ENCODE measurements around the gene NSUN7.

The NSUN7 gene

DNA sequence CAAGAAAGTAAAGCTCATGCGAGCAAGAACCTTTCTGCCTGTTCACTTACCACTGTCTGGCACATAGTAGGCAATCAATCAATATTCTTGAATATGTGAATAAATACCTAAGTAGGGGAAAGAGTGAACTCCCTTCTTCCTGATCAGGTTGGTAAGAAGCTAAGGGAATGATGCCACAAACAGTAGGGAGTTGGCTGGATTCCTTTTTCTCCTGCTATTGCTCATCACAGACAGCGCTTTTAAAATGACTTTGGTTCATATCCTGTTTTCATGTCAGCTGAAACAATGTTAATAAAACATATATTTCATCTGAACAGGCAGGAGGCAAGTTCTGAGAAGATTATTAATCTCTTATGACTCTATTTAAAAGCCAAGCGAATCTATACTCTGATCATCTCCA, 99.2 kb downstream of the NSUN7 start:
- ATAC-seq: no peak
- no peak for DNase-seq

DNA sequence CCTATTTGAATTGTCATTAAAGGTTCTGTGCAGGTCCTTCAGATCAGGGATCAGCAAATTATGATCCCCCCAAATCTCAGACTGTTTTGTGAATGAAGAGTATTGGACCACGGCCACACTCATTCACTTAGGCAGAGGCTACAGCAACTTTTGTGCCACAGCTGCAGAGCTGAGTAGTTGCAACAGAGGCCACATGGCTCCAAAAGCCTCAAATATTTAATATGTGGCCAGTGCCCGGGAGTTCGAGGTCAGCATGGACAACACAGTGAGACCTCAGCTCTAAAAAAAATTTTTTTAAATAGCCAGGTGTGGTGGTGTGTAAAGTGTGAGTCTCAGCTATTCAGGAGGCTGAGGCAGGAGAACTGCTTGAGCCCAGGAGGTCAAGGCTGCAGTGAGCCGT, 100.7 kb downstream of the NSUN7 start:
- DNase-seq: no peak
- no peak for ATAC-seq

- DNase-seq: no peak
- no peak for ATAC-seq
Observed at GRCh38 chr4:40856277-40856839, 106.6 kb downstream of the NSUN7 start.

DNA sequence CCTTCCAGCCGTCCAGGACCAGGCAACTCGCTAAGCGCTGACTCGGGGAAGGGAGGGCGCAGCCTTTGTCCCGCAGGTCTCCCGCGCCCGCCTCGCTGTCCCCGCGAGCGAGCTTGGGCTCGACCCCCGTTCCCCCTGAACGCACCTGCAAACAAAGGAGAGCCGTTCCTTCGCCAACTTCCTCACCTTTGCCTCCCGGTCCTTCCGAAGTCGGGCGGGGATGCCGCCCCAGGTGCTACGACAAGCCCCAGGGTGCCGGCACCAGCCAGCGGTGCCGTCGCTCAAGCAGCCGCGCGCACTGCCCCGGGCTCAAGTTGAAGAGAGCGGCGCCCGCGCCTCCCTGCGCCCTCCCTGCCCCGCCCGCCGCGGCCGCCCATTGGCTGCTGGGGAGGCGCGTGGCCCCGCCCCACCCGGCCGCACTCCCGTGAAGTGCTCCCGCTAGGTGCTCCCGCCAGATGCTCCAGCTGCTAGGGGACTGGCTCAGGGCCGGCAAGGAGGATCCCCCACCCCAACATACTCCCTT, 107.1 kb downstream of the NSUN7 start:
- peak; percentile 73 for DNase-seq
- ATAC-seq: peak; percentile 93

DNA sequence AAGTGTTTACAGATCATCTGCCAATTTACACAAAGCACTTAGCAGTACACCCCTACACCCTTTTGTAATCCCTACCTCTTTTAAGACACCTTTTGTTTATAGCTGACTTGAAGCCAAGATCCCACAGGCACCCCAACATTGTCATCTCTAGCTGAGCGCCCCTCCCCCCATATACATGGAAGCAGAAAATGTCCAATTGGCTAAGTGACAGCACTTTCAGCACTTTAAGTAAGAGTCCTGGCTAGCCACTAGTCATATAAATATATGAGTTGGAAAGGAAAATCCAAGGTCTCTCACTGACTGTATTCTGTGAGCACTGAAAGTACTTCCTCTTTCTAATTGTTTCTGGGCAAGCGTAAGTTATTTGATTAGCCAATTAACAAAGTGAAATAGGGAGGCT, 108.2 kb downstream of the NSUN7 start:
- DNase-seq: no peak
- ATAC-seq: no peak

- ATAC-seq (no peak), DNase-seq (no peak)
Observed at GRCh38 chr4:40858962-40859361, 109.2 kb downstream of the NSUN7 start.
